ENCODE results near the gene MPC2.

DNA sequence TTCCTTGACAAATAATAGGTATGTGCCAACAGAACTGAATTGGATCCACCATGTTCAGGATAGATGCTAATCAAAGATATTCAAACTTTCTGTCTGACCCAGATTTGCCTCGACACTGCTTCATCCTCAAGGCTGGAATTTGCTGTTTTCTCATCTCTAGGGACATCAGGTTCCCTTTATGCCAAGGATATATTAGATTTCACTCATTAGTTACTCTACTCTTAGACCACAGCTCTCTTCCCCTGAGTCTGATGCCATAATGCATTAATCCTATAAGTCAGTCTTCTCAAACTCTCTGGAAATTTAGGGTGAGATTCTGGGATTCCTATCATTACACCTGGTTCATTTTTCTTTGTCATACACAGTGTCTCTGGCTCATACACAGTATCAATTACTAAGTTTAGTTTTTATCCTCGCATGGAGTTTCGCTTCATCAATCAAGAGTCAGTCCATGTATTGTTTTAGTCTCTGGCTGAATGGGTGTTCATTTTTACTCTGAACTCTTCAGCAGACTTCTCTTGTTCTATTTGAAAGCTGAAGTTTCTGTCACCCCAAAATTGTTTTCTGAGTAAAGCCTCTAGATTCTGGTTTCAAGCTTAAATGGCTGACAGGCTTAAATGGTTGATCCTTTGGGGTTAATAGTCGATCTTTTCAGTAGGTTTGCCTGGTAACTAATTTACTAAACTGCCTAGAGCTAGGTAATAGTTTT lies 9.7 kb downstream of the MPC2 start:
- TF ChIP-seq, protein P1, sequence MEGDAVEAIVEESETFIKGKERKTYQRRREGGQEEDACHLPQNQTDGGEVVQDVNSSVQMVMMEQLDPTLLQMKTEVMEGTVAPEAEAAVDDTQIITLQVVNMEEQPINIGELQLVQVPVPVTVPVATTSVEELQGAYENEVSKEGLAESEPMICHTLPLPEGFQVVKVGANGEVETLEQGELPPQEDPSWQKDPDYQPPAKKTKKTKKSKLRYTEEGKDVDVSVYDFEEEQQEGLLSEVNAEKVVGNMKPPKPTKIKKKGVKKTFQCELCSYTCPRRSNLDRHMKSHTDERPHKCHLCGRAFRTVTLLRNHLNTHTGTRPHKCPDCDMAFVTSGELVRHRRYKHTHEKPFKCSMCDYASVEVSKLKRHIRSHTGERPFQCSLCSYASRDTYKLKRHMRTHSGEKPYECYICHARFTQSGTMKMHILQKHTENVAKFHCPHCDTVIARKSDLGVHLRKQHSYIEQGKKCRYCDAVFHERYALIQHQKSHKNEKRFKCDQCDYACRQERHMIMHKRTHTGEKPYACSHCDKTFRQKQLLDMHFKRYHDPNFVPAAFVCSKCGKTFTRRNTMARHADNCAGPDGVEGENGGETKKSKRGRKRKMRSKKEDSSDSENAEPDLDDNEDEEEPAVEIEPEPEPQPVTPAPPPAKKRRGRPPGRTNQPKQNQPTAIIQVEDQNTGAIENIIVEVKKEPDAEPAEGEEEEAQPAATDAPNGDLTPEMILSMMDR (IDR thresholded peaks at IDR 0.05 in 4 of 5, conservative IDR thresholded peaks at IDR 0.05 in 1 of 5): no peak
- no peak for TF ChIP-seq POLR2A (IDR thresholded peaks at IDR 0.05)

All from gastrocnemius medialis (tissue), 4 donors.